Measurements from ENCODE around the gene SPCS2.

DNA sequence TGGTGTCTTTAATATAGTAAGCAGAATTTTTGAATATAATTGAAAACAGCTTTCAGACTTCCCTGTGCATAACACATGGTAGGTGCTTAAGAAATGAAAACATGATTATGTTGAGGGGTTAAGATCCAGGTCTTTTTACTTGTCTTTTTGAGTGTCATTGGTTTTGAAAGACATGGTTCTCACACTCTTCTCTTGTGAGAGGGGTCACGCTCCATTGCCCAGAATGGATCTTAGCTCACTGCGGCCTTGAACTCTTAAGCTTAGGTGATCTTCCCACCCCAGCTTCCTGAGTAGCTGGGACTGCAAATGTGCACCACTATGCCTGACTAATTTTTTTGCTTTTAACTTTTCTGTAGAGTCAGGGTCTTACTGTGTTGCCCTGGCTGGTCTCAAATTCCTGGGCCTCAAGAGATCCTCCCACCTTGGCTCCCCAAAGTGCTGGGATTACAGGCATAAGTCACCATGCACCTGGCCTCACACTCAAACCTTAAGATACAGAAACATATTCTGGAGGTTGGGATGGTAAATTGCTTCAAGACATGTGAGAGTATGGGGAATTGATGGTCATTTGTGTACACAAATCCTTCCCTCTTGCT lies 1.4 kb downstream of the SPCS2 start:
- TF ChIP-seq TEAD4 (IDR thresholded peaks at IDR 0.05) (no peak), RAD21 (IDR thresholded peaks at IDR 0.05; ENCODE audit: low read depth) (no peak), EP300 (IDR thresholded peaks at IDR 0.05; ENCODE audit: borderline replicate concordance) (no peak), TAF1 (IDR thresholded peaks at IDR 0.05; ENCODE audit: low read depth) (no peak), FOXM1 (IDR thresholded peaks at IDR 0.05; ENCODE audit: borderline replicate concordance, low read depth) (no peak), CEBPB (IDR thresholded peaks at IDR 0.05) (no peak), EGR1 (IDR thresholded peaks at IDR 0.05) (no peak)
- TF ChIP-seq, protein P1, sequence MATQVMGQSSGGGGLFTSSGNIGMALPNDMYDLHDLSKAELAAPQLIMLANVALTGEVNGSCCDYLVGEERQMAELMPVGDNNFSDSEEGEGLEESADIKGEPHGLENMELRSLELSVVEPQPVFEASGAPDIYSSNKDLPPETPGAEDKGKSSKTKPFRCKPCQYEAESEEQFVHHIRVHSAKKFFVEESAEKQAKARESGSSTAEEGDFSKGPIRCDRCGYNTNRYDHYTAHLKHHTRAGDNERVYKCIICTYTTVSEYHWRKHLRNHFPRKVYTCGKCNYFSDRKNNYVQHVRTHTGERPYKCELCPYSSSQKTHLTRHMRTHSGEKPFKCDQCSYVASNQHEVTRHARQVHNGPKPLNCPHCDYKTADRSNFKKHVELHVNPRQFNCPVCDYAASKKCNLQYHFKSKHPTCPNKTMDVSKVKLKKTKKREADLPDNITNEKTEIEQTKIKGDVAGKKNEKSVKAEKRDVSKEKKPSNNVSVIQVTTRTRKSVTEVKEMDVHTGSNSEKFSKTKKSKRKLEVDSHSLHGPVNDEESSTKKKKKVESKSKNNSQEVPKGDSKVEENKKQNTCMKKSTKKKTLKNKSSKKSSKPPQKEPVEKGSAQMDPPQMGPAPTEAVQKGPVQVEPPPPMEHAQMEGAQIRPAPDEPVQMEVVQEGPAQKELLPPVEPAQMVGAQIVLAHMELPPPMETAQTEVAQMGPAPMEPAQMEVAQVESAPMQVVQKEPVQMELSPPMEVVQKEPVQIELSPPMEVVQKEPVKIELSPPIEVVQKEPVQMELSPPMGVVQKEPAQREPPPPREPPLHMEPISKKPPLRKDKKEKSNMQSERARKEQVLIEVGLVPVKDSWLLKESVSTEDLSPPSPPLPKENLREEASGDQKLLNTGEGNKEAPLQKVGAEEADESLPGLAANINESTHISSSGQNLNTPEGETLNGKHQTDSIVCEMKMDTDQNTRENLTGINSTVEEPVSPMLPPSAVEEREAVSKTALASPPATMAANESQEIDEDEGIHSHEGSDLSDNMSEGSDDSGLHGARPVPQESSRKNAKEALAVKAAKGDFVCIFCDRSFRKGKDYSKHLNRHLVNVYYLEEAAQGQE (IDR thresholded peaks at IDR 0.05; ENCODE audit: low read depth) = no peak
- TF ChIP-seq, protein P2, sequence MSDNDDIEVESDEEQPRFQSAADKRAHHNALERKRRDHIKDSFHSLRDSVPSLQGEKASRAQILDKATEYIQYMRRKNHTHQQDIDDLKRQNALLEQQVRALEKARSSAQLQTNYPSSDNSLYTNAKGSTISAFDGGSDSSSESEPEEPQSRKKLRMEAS (IDR thresholded peaks at IDR 0.05) = no peak
- TF ChIP-seq, protein P3, sequence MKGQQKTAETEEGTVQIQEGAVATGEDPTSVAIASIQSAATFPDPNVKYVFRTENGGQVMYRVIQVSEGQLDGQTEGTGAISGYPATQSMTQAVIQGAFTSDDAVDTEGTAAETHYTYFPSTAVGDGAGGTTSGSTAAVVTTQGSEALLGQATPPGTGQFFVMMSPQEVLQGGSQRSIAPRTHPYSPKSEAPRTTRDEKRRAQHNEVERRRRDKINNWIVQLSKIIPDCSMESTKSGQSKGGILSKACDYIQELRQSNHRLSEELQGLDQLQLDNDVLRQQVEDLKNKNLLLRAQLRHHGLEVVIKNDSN (IDR thresholded peaks at IDR 0.05) = no peak
